Glutamatergic neuron (in vitro differentiated cells): ENCODE results near the gene HGD. TPM values are rescaled to one million over a fixed set of nuclear protein-coding genes. Genes with fewer than 3 reads are reported as not detected.
A peak's percentile ranks its signal among the peaks of the same experiment; 100 is the strongest.
"Not testable (repeated sequence)": the region's sequence is repeated elsewhere in the genome, so short reads cannot be mapped to it uniquely, and the experiment has no call there.

Experiments
- DNase-seq: peaks from one replicate; pipeline ENCODE4 v3.0.0; 2022
- H3K27ac Mint-ChIP-seq: one replicate; pipeline ENCODE4 v1.8.0; 2020; ENCODE audit warnings: mild to moderate bottlenecking, mixed read lengths, inconsistent platforms; ENCODE audit not compliant: unreplicated experiment
- H3K27me3 Mint-ChIP-seq: one replicate; pipeline ENCODE4 v1.8.0; 2020; ENCODE audit warnings: mild to moderate bottlenecking, moderate library complexity, mixed read lengths, inconsistent platforms; ENCODE audit not compliant: unreplicated experiment
- H3K36me3 Mint-ChIP-seq: one replicate; pipeline ENCODE4 v1.8.0; 2020; ENCODE audit warnings: mild to moderate bottlenecking, mixed read lengths, inconsistent platforms; ENCODE audit not compliant: unreplicated experiment
- H3K4me1 Mint-ChIP-seq: one replicate; pipeline ENCODE4 v1.8.0; 2020; ENCODE audit warnings: mild to moderate bottlenecking, low read depth, mixed read lengths, inconsistent platforms; ENCODE audit not compliant: unreplicated experiment
- H3K4me3 Mint-ChIP-seq: one replicate; pipeline ENCODE4 v1.8.0; 2020; ENCODE audit warnings: mild to moderate bottlenecking, mixed read lengths, inconsistent platforms; ENCODE audit not compliant: unreplicated experiment
- H3K9me3 Mint-ChIP-seq: one replicate; pipeline ENCODE4 v1.8.0; 2020; ENCODE audit warnings: mild to moderate bottlenecking, moderate library complexity, mixed read lengths, inconsistent platforms; ENCODE audit not compliant: unreplicated experiment
- total RNA-seq: library from RNA; stranded (reverse); fragmentation: NEBNext Ultra II Directional; extraction: Animal tissue kit (Norgen Biotek cat#: 25700); gene quantifications from one replicate; pipeline ENCODE4 v1.2.1, GENCODE V29; 2021; ENCODE audit not compliant: unreplicated experiment
- TF ChIP-seq, protein P1 (sequence below): fragments of 200-600 bp; sonication (generic); IDR thresholded peaks from one replicate; pipeline ENCODE4 v1.5.0; 2021; ENCODE audit not compliant: partially characterized antibody, unreplicated experiment

HGD gene
- total RNA-seq, 1 donor from 2014 or later: not detected

DNA sequence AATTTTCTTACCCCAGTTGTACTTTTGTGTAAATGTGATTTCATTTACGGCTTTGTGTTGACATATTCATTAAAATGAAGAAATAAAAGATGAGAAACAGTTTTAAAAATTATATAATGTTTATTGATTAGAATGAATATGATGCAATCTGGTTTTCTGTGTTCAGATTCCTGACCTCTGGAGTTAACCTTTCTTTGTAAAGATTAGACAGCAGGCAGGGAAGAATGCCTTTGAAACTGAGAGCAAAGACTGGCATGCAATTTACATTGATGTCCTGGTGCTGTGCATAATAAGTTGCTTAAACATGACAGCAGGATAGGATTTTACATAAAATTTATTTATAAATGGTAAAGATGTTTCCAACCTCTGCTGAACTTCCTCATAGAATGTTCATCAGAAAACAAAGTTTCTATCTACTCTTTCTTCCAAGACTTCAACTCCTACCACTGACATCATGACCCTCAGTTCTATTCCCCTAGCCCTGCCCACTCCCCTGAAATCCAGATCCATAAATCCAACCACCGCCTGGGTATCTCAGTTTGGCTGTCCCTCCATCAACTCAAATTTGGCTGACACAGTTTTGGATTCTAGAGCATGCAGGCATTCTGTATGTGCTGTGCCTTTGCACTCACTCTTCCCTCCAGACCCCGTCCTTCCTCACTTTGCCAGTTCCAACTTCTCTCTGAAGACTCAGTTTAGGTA lies 1.7 kb downstream of the HGD start:
- Mint-ChIP-seq H3K4me1 (peaks cover 25% of the 10 kb centered on the region), H3K4me3 (no peak overlapping the region), H3K27ac (no peak overlapping the region), H3K36me3 (peaks cover 4% of the 10 kb centered on the region), H3K27me3 (peaks cover 1% of the 10 kb centered on the region), H3K9me3 (no peaks in the 10 kb centered on the region)
- TF ChIP-seq, protein P1, sequence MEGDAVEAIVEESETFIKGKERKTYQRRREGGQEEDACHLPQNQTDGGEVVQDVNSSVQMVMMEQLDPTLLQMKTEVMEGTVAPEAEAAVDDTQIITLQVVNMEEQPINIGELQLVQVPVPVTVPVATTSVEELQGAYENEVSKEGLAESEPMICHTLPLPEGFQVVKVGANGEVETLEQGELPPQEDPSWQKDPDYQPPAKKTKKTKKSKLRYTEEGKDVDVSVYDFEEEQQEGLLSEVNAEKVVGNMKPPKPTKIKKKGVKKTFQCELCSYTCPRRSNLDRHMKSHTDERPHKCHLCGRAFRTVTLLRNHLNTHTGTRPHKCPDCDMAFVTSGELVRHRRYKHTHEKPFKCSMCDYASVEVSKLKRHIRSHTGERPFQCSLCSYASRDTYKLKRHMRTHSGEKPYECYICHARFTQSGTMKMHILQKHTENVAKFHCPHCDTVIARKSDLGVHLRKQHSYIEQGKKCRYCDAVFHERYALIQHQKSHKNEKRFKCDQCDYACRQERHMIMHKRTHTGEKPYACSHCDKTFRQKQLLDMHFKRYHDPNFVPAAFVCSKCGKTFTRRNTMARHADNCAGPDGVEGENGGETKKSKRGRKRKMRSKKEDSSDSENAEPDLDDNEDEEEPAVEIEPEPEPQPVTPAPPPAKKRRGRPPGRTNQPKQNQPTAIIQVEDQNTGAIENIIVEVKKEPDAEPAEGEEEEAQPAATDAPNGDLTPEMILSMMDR: no peak
- no peak for DNase-seq

DNA sequence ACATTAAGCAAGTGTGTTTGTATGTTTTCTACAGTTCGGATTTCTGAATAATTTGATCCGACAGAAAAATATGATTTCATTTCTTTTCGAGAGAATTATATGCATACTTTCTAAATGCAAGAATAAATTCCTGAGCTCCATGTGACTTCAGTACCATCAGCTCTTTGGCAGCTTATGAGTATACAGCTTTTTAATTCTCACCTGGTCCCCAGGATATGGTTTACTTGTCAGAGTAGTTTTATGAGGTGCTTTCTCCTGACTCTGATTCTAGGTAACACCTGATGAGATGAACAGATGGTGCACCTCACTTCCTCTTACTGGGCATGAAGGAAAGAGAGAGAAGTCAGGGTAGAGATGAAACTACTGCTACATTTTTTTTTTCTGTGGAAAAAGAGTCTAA lies 3.1 kb downstream of the HGD start:
- H3K9me3 Mint-ChIP-seq: no peaks in the 10 kb centered on the region
- H3K4me1 Mint-ChIP-seq: peaks cover 23% of the 10 kb centered on the region
- peaks cover 1% of the 10 kb centered on the region for H3K27me3 Mint-ChIP-seq
- DNase-seq: no peak
- no peak overlapping the region for H3K4me3 Mint-ChIP-seq
- H3K36me3 Mint-ChIP-seq: peaks cover 4% of the 10 kb centered on the region
- TF ChIP-seq, protein P1: no peak
- H3K27ac Mint-ChIP-seq: no peak overlapping the region

DNA sequence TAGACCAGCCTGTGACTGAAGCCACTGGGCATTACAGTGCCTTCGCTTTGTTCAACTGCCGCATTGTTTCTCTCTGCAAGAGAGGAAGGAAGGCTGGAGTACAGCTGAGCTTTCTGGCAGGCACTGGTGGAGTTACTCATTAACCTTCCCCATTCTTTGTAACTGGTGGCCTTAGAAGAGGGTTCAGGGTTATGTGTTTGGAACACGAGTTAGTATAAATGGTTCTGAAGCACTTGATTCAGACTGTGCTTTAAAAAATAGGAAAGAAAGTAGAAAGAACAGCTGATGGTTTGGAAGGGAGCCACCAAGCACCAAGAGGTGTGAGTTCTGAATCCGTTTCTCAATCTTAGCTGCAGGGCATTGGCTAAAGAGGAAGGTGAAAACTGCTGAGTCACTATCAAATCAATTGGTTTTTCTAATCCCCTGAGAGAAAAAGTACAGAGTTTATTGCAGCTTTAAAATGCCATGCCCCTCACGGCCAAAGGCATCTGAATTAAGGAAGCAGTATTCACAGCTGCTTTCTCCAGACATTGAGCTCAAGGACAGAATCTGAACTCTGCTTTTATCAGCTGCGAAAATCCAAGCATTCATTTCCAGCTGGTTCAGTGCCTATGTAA lies 3.6 kb downstream of the HGD start:
- no peak overlapping the region for H3K4me3 Mint-ChIP-seq
- TF ChIP-seq, protein P1: no peak
- peaks cover 18% of the 10 kb centered on the region for H3K4me1 Mint-ChIP-seq
- H3K9me3 Mint-ChIP-seq: no peaks in the 10 kb centered on the region
- peaks cover 4% of the 10 kb centered on the region for H3K36me3 Mint-ChIP-seq
- H3K27ac Mint-ChIP-seq: peak overlapping the region; percentile 42
- no peak for DNase-seq
- peaks cover 1% of the 10 kb centered on the region for H3K27me3 Mint-ChIP-seq

DNA sequence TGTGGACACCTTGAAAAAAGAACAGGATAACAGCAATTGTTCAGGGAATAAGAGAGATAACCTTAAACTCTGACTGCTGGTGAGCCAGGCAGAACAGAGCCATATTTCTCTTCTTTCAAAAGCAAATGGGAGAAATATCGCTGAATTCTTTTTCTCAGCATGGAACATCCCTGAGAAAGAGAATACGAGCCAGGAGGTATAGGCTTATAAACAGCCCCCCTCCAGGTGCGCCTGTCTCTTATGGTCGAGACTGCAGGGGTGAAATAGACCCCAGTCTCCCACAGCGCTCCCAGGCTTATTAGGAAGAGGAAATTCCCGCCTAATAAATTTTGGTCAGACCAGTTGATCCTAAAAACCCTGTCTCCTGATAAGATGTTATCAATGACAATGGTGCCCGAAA lies 4.8 kb downstream of the HGD start:
- not testable (repeated sequence) for H3K36me3 Mint-ChIP-seq, H3K27me3 Mint-ChIP-seq, H3K27ac Mint-ChIP-seq, H3K9me3 Mint-ChIP-seq, DNase-seq, H3K4me3 Mint-ChIP-seq
- peaks cover 13% of the 10 kb centered on the region for H3K4me1 Mint-ChIP-seq

DNA sequence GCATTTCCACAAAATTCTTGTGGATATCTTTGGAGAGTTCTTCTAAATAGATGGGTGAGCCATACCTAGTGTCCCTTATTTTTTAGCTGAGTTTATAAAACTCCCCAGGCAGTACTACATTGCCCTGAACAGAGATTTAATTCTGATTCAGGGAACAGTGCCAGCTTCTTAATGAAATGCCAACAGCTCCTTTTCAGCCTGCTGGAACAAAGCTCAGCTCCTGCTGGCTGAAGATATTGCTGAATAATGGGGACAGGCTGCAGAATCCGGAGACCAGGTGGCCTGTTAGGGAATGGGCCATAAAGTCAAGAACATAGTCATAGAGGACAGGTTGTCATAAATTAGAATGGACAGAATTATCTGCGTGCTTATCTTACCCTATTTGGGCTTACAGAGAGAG lies 8.9 kb downstream of the HGD start:
- H3K9me3 Mint-ChIP-seq: no peaks in the 10 kb centered on the region
- peaks cover 1% of the 10 kb centered on the region for H3K4me1 Mint-ChIP-seq
- TF ChIP-seq, protein P1: no peak
- no peak overlapping the region for H3K4me3 Mint-ChIP-seq
- no peaks in the 10 kb centered on the region for H3K27me3 Mint-ChIP-seq
- no peaks in the 10 kb centered on the region for H3K36me3 Mint-ChIP-seq
- no peak overlapping the region for H3K27ac Mint-ChIP-seq
- no peak for DNase-seq
